DND-41 (cell line): Measurements from ENCODE around the gene KAT2B.

Source experiments
- EZH2 ChIP-seq: IDR thresholded peaks from 3 replicates; pipeline ENCODE4 v1.6.1; 2012; ENCODE audit warnings: borderline replicate concordance, low read depth, mild to moderate bottlenecking, moderate library complexity, low read length, inconsistent platforms; ENCODE audit not compliant: severe bottlenecking
- TF ChIP-seq, protein P1 (sequence below): IDR thresholded peaks from 2 replicates; pipeline ENCODE4 v1.5.1; 2012; ENCODE audit warnings: borderline replicate concordance, low read length, moderate library complexity, mild to moderate bottlenecking; ENCODE audit not compliant: poor library complexity, severe bottlenecking; ENCODE audit errors: extremely low read depth

DNA sequence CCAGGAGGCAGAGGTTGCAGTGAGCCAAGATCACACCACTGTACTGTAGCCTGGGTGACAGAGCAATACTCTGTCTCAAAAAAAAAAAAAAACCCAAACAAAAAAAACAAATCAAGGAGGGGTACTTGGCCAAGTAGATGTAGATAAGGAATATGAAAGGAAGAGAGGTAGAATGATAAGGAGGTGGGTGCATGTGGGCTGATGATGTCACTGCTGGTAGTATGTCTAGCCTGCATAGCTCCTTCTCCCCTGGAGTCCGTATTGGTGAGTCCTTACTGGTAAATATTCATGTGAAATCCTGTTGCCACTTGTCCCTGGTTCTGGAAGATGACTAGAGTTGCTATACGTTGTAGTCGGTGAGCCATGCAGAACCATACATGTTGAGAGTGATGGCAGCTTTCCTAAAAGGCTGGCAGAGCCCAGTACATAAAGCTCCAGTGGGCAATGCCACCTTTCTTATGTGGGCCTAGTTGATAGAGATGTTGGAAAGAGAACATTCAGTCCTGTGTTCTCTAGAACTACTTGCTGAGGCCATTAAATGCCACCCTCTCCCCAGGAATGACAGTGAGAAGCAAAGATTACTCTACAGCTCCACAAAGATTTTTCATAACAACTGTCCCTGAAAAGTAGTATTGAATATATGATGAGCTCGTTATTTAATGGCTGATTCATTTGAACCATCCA is 11.0 kb downstream of the KAT2B start:
- TF ChIP-seq, protein P1, sequence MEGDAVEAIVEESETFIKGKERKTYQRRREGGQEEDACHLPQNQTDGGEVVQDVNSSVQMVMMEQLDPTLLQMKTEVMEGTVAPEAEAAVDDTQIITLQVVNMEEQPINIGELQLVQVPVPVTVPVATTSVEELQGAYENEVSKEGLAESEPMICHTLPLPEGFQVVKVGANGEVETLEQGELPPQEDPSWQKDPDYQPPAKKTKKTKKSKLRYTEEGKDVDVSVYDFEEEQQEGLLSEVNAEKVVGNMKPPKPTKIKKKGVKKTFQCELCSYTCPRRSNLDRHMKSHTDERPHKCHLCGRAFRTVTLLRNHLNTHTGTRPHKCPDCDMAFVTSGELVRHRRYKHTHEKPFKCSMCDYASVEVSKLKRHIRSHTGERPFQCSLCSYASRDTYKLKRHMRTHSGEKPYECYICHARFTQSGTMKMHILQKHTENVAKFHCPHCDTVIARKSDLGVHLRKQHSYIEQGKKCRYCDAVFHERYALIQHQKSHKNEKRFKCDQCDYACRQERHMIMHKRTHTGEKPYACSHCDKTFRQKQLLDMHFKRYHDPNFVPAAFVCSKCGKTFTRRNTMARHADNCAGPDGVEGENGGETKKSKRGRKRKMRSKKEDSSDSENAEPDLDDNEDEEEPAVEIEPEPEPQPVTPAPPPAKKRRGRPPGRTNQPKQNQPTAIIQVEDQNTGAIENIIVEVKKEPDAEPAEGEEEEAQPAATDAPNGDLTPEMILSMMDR = no peak
- TF ChIP-seq EZH2 = no peak
